ENCODE measurements around the gene STK32B.

DNA sequence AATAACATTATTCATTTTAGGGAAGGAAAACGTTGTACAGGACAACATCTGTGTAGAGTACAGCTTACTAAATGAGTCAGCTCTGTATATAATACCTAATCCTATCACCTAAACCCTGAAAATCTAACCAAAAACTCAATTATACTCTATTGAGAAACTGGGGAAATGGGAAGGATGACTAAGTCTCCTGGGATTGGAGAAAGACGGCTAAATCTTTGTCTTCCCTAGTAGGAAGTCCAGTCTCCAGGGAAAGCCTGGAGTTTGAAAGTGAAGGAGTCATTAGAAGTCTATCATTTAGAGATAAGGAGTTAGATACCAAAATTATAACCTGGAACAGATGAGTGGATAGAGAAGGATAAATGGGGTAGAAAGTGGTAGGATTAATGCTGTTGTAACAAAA, 286.5 kb downstream of the STK32B start:
- TF ChIP-seq, protein P1, sequence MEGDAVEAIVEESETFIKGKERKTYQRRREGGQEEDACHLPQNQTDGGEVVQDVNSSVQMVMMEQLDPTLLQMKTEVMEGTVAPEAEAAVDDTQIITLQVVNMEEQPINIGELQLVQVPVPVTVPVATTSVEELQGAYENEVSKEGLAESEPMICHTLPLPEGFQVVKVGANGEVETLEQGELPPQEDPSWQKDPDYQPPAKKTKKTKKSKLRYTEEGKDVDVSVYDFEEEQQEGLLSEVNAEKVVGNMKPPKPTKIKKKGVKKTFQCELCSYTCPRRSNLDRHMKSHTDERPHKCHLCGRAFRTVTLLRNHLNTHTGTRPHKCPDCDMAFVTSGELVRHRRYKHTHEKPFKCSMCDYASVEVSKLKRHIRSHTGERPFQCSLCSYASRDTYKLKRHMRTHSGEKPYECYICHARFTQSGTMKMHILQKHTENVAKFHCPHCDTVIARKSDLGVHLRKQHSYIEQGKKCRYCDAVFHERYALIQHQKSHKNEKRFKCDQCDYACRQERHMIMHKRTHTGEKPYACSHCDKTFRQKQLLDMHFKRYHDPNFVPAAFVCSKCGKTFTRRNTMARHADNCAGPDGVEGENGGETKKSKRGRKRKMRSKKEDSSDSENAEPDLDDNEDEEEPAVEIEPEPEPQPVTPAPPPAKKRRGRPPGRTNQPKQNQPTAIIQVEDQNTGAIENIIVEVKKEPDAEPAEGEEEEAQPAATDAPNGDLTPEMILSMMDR (IDR thresholded peaks at IDR 0.05), result no peak
- no peak for TF ChIP-seq ZFX (IDR thresholded peaks at IDR 0.05; ENCODE audit: borderline replicate concordance)

Measured in 22Rv1 (cell line).